ENCODE results near the gene PXDN.

The PXDN gene

GRCh38 chr2:1778566-1778965, 34.3 kb upstream of the PXDN start:
- no peaks in the 10 kb centered on the region for H4K20me1 ChIP-seq (ENCODE audit: control insufficient read depth, insufficient read depth, low read depth, low read length)
- no peak overlapping the region for H3K4me2 ChIP-seq (ENCODE audit: low read length)
- no peak overlapping the region for H3K27ac ChIP-seq (ENCODE audit: low read depth, low read length)
- TF ChIP-seq EZH2phosphoT487 (IDR thresholded peaks at IDR 0.05; ENCODE audit: borderline replicate concordance, low read length) (no peak), CTCF (IDR thresholded peaks at IDR 0.05; ENCODE audit: low read depth, low read length, poor library complexity, severe bottlenecking) (no peak)
- no peaks in the 10 kb centered on the region for H3F3A ChIP-seq (ENCODE audit: control insufficient read depth, insufficient read depth)
- no peaks in the 10 kb centered on the region for H3K9me3 ChIP-seq (ENCODE audit: control insufficient read depth, insufficient read depth, low read length)
- H3K4me3 ChIP-seq (ENCODE audit: low read length): no peak overlapping the region
- no peaks in the 10 kb centered on the region for H3K79me2 ChIP-seq (ENCODE audit: control insufficient read depth, low read length)
- no peaks in the 10 kb centered on the region for H3K9me2 ChIP-seq (replicated peaks; ENCODE audit: control insufficient read depth, low read length)
- H3K27me3 ChIP-seq (ENCODE audit: control insufficient read depth, low read length): no peaks in the 10 kb centered on the region
- no peaks in the 10 kb centered on the region for H3K4me1 ChIP-seq (ENCODE audit: control insufficient read depth, low read length)
- no peaks in the 10 kb centered on the region for H3K36me3 ChIP-seq (ENCODE audit: control insufficient read depth, low read length)

GRCh38 chr2:1777781-1778180, 33.5 kb upstream of the PXDN start:
- Histone ChIP-seq H3K9me2 (replicated peaks; ENCODE audit: control insufficient read depth, low read length) (no peaks in the 10 kb centered on the region), H3F3A (ENCODE audit: control insufficient read depth, insufficient read depth) (no peaks in the 10 kb centered on the region), H3K4me3 (ENCODE audit: low read length) (no peak overlapping the region), H3K4me2 (ENCODE audit: low read length) (no peak overlapping the region), H3K36me3 (ENCODE audit: control insufficient read depth, low read length) (no peaks in the 10 kb centered on the region), H4K20me1 (ENCODE audit: control insufficient read depth, insufficient read depth, low read depth, low read length) (no peaks in the 10 kb centered on the region), H3K79me2 (ENCODE audit: control insufficient read depth, low read length) (no peaks in the 10 kb centered on the region), H3K27ac (ENCODE audit: low read depth, low read length) (no peak overlapping the region), H3K4me1 (ENCODE audit: control insufficient read depth, low read length) (no peaks in the 10 kb centered on the region), H3K27me3 (ENCODE audit: control insufficient read depth, low read length) (no peaks in the 10 kb centered on the region), H3K9me3 (ENCODE audit: control insufficient read depth, insufficient read depth, low read length) (no peaks in the 10 kb centered on the region)
- no peak for TF ChIP-seq EZH2phosphoT487 (IDR thresholded peaks at IDR 0.05; ENCODE audit: borderline replicate concordance, low read length)
- no peak for TF ChIP-seq CTCF (IDR thresholded peaks at IDR 0.05; ENCODE audit: low read depth, low read length, poor library complexity, severe bottlenecking)

- no peaks in the 10 kb centered on the region for H3F3A ChIP-seq (ENCODE audit: control insufficient read depth, insufficient read depth)
- no peaks in the 10 kb centered on the region for H3K9me3 ChIP-seq (ENCODE audit: control insufficient read depth, insufficient read depth, low read length)
- H3K4me3 ChIP-seq (ENCODE audit: low read length): no peak overlapping the region
- TF ChIP-seq EZH2phosphoT487 (IDR thresholded peaks at IDR 0.05; ENCODE audit: borderline replicate concordance, low read length): no peak
- TF ChIP-seq CTCF (IDR thresholded peaks at IDR 0.05; ENCODE audit: low read depth, low read length, poor library complexity, severe bottlenecking): no peak
- H3K9me2 ChIP-seq (replicated peaks; ENCODE audit: control insufficient read depth, low read length): no peaks in the 10 kb centered on the region
- no peak overlapping the region for H3K27ac ChIP-seq (ENCODE audit: low read depth, low read length)
- no peak overlapping the region for H3K4me2 ChIP-seq (ENCODE audit: low read length)
- no peaks in the 10 kb centered on the region for H3K79me2 ChIP-seq (ENCODE audit: control insufficient read depth, low read length)
- H3K27me3 ChIP-seq (ENCODE audit: control insufficient read depth, low read length): no peaks in the 10 kb centered on the region
- no peaks in the 10 kb centered on the region for H3K4me1 ChIP-seq (ENCODE audit: control insufficient read depth, low read length)
- H3K36me3 ChIP-seq (ENCODE audit: control insufficient read depth, low read length): no peaks in the 10 kb centered on the region
- no peaks in the 10 kb centered on the region for H4K20me1 ChIP-seq (ENCODE audit: control insufficient read depth, insufficient read depth, low read depth, low read length)
Measured at GRCh38 chr2:1777156-1777555, 32.8 kb upstream of the PXDN start.

Measured in DOHH2 (cell line).